ENCODE measurements around the gene AKAP9. TPM values are rescaled to one million over a fixed set of nuclear protein-coding genes. Genes with fewer than 3 reads are reported as not detected.

AKAP9 gene
- total and polyA plus RNA-seq, 9 of the 15 experiments (the other 6 are each of a cell fraction or from before 2014, with no cell fraction given) = 25.5 to 80.9 (median 46.3) TPM

DNA sequence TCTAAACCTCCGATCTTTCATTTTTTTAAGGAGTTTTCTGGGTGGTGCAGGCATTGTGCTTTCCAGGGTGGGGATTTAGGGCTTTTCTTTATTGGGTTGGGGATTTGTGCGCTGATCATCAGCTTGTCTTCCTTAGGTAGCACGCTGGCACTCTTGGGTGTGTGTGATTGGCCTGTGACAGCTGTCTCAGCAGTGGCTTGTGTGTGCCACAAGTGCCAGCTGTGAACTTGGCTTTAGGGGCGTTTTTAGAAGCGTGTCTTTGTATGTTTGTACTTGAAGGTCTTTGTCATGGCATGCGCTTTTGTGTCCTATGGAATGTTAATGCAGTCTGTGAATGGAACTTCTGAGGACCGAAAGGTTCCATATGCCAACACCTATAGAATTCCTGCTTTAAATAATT, 788 bp downstream of the AKAP9 start (continued):
- TF ChIP-seq, protein P1, sequence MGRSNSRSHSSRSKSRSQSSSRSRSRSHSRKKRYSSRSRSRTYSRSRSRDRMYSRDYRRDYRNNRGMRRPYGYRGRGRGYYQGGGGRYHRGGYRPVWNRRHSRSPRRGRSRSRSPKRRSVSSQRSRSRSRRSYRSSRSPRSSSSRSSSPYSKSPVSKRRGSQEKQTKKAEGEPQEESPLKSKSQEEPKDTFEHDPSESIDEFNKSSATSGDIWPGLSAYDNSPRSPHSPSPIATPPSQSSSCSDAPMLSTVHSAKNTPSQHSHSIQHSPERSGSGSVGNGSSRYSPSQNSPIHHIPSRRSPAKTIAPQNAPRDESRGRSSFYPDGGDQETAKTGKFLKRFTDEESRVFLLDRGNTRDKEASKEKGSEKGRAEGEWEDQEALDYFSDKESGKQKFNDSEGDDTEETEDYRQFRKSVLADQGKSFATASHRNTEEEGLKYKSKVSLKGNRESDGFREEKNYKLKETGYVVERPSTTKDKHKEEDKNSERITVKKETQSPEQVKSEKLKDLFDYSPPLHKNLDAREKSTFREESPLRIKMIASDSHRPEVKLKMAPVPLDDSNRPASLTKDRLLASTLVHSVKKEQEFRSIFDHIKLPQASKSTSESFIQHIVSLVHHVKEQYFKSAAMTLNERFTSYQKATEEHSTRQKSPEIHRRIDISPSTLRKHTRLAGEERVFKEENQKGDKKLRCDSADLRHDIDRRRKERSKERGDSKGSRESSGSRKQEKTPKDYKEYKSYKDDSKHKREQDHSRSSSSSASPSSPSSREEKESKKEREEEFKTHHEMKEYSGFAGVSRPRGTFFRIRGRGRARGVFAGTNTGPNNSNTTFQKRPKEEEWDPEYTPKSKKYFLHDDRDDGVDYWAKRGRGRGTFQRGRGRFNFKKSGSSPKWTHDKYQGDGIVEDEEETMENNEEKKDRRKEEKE (IDR thresholded peaks at IDR 0.05; ENCODE audit: borderline replicate concordance in 1 of 2, control insufficient read depth in 1 of 2, low read depth in 2 of 2, low read length in 1 of 2) = no peak
- TF ChIP-seq DACH1 (IDR thresholded peaks at IDR 0.05; ENCODE audit: partially characterized antibody) (no peak), PML (IDR thresholded peaks at IDR 0.05; ENCODE audit: low read length) (no peak), NFXL1 (CRISPR knock-in tag; IDR thresholded peaks at IDR 0.05) (no peak), HMG20A (CRISPR knock-in tag; conservative IDR thresholded peaks at IDR 0.05) (no peak), POLR3G (IDR thresholded peaks at IDR 0.05; ENCODE audit: extremely low read depth, insufficient read length, insufficient replicate concordance) (no peak), ZNF121 (CRISPR knock-in tag; conservative IDR thresholded peaks at IDR 0.05) (no peak), MIER1 (IDR thresholded peaks at IDR 0.05; ENCODE audit: low read depth) (0 out of 2 replicates have a peak, but pooled peaks have one; percentile 30), SMARCE1 (IDR thresholded peaks at IDR 0.05) (0 out of 2 replicates have a peak, but pooled peaks have one; percentile 13), TFAM (CRISPR knock-in tag; conservative IDR thresholded peaks at IDR 0.05) (no peak), HDGF (IDR thresholded peaks at IDR 0.05) (peak; percentile 31; the same call in 1 of the 2 replicates), RBM25 (IDR thresholded peaks at IDR 0.05; ENCODE audit: low read depth, low read length, severe bottlenecking) (no peak), ZNF644 (tag; IDR thresholded peaks at IDR 0.05; ENCODE audit: low read depth) (no peak), ZNF717 (CRISPR knock-in tag; IDR thresholded peaks at IDR 0.05) (no peak), MCM5 (IDR thresholded peaks at IDR 0.05; ENCODE audit: low read depth) (no peak), BDP1 (IDR thresholded peaks at IDR 0.05; ENCODE audit: insufficient read depth, insufficient read length) (no peak), SIN3A (IDR thresholded peaks at IDR 0.05; ENCODE audit: borderline replicate concordance in 2 of 2, control insufficient read depth in 1 of 2, low read depth in 2 of 2, low read length in 2 of 2) (peak in 1 of 2 experiments; percentile 30; a peak in 1 of 4 replicates), RAD51 (IDR thresholded peaks at IDR 0.05; ENCODE audit: borderline replicate concordance, low read depth) (no peak), ZNF197 (CRISPR knock-in tag; IDR thresholded peaks at IDR 0.05; ENCODE audit: low read depth) (no peak)
- TF ChIP-seq, protein P2, sequence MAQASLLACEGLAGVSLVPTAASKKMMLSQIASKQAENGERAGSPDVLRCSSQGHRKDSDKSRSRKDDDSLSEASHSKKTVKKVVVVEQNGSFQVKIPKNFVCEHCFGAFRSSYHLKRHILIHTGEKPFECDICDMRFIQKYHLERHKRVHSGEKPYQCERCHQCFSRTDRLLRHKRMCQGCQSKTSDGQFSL (CRISPR knock-in tag; IDR thresholded peaks at IDR 0.05) = no peak
- TF ChIP-seq, protein P2 (tag; IDR thresholded peaks at IDR 0.05) = no peak
- TF ChIP-seq, protein P3, sequence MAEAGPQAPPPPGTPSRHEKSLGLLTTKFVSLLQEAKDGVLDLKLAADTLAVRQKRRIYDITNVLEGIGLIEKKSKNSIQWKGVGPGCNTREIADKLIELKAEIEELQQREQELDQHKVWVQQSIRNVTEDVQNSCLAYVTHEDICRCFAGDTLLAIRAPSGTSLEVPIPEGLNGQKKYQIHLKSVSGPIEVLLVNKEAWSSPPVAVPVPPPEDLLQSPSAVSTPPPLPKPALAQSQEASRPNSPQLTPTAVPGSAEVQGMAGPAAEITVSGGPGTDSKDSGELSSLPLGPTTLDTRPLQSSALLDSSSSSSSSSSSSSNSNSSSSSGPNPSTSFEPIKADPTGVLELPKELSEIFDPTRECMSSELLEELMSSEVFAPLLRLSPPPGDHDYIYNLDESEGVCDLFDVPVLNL (CRISPR knock-in tag; IDR thresholded peaks at IDR 0.05; ENCODE audit: low read depth) = no peak
- TF ChIP-seq, protein P4, sequence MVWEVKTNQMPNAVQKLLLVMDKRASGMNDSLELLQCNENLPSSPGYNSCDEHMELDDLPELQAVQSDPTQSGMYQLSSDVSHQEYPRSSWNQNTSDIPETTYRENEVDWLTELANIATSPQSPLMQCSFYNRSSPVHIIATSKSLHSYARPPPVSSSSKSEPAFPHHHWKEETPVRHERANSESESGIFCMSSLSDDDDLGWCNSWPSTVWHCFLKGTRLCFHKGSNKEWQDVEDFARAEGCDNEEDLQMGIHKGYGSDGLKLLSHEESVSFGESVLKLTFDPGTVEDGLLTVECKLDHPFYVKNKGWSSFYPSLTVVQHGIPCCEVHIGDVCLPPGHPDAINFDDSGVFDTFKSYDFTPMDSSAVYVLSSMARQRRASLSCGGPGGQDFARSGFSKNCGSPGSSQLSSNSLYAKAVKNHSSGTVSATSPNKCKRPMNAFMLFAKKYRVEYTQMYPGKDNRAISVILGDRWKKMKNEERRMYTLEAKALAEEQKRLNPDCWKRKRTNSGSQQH (CRISPR knock-in tag; IDR thresholded peaks at IDR 0.05) = 0 out of 2 replicates have a peak, but pooled peaks have one; percentile 18
